GM10266 (cell line): ENCODE measurements around the gene PPFIA1.

Source experiments
- DNase-seq: peaks from one replicate; pipeline ENCODE4 v3.0.0; 2012; ENCODE audit errors: extremely low spot score
- CTCF ChIP-seq: IDR thresholded peaks from 2 replicates; pipeline ENCODE4 v1.5.1; 2012; ENCODE audit warnings: mild to moderate bottlenecking, low read depth; ENCODE audit not compliant: control insufficient read depth, insufficient read depth; ENCODE audit errors: missing control alignments

Gene PPFIA1

GRCh38 chr11:70429724-70430521 lies 159.4 kb downstream of the PPFIA1 start:
- no peak for DNase-seq
- TF ChIP-seq CTCF: no peak

GRCh38 chr11:70430671-70431574 lies 160.4 kb downstream of the PPFIA1 start:
- TF ChIP-seq CTCF: no peak
- no peak for DNase-seq

- no peak for TF ChIP-seq CTCF
These were observed 161.1 kb downstream of the PPFIA1 start for GRCh38 chr11:70431611-70432010.

GRCh38 chr11:70432065-70432464 lies 161.6 kb downstream of the PPFIA1 start:
- DNase-seq: no peak
- TF ChIP-seq CTCF: no peak

More at GRCh38 chr11:70431611-70432010, 161.1 kb downstream of the PPFIA1 start:
- no peak for DNase-seq

DNA sequence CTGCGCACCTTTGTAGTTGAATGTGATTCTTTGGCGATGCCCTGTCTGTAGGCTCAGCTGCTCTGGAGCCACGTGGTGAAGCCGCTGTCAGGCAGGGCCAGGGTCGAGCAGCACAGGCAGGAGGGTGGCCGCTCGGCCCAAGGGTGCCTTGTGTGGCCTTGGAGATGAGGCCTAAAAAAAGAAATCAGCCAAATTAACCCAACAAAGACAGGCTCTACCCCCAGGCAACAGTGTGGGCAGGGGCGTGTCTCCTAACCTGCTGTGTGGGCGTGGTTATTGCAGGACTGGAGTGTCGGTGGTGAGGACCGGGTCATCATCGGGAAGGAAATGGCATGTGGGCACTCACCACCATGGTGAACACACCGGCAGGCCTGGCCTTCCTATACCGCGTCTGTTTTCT lies 162.1 kb downstream of the PPFIA1 start:
- no peak for TF ChIP-seq CTCF
- no peak for DNase-seq

GRCh38 chr11:70433038-70433437 lies 162.5 kb downstream of the PPFIA1 start:
- DNase-seq: no peak
- TF ChIP-seq CTCF: no peak
